Measurements from ENCODE around the gene GOLM1. TPM values are rescaled to one million over a fixed set of nuclear protein-coding genes. Genes with fewer than 3 reads are reported as not detected.
A peak's percentile ranks its signal among the peaks of the same experiment; 100 is the strongest.

Gene GOLM1
- total RNA-seq, 2 experiments from 2014 or later = 1.2 to 1.7 TPM

DNA sequence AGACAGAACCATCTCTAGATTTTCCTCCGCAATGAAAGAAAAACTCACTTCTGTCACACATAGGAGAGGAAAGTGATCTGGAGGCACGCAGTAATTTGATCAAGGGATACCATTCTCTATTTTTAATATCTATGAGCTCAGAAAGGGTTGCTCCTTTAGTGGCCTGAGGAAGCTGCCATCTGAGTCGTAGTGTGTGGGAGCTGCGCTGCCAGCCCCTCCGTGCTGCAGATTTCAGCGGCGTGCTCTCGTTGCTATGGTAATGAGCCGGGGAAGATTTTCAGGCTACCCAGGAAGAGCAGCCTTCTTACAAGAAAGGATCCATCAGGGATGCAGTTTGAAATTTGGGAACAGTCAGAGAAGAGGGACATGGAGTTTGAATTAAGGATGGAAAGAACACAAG lies 17.1 kb upstream of the GOLM1 start:
- no peaks in the 10 kb centered on the region for H3K9me3 Mint-ChIP-seq (ENCODE audit: insufficient read depth)
- H3K36me3 Mint-ChIP-seq (ENCODE audit: low read depth) = no peaks in the 10 kb centered on the region
- no peaks in the 10 kb centered on the region for H3K4me1 Mint-ChIP-seq (ENCODE audit: low read depth)
- H3K27me3 Mint-ChIP-seq (ENCODE audit: low read depth) = peaks cover 3% of the 10 kb centered on the region
- no peak overlapping the region for H3K27ac Mint-ChIP-seq
- CTCF ChIA-PET = no interaction called here
- ATAC-seq (no peak), DNase-seq (no peak)
- POLR2A ChIA-PET = no interaction called here
- no peak overlapping the region for H3K4me3 Mint-ChIP-seq

DNA sequence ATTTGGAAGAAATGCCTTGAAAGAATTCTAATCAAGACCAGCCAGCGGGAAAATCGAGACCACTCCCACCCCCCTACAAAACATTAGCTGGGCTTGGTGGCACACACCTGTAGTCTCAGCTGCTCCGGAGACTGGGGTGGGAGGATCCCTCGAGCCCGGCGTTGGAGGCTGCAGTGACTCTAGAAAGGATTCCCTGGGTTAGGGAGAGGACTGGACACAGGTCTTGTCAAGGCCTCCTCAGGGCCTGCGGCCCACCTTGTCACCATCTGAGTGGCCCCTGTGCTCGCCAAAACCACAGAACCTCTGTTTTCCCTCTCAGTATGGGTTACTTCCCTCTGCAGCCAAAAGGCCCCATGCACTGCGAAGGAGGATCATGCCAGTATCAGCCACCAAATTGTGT lies 16.5 kb upstream of the GOLM1 start:
- no peak overlapping the region for H3K27ac Mint-ChIP-seq
- POLR2A ChIA-PET = no interaction called here
- H3K4me1 Mint-ChIP-seq (ENCODE audit: low read depth) = no peaks in the 10 kb centered on the region
- H3K36me3 Mint-ChIP-seq (ENCODE audit: low read depth) = no peaks in the 10 kb centered on the region
- H3K27me3 Mint-ChIP-seq (ENCODE audit: low read depth) = peaks cover 3% of the 10 kb centered on the region
- no peak overlapping the region for H3K4me3 Mint-ChIP-seq
- CTCF ChIA-PET = no interaction called here
- ATAC-seq (no peak), DNase-seq (no peak)
- no peaks in the 10 kb centered on the region for H3K9me3 Mint-ChIP-seq (ENCODE audit: insufficient read depth)

DNA sequence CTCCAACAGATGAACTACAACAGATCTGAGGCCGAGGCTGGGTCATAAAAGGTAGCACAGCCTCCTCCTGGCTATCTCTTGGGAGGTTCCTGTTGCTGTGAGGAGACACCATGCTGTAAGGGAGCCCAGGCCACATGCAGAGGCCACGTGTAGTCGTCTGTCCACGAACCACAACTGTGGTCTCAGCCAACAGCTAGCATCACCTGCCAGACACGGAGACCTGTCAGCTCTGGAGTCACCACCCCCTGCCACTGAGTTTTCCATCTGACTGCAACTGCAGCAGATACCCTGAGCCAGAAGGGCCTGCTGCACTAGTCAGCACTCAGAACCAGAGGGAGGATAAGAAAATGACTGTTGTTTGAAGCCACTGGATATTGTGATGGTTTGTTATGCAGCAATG lies 12.7 kb upstream of the GOLM1 start:
- POLR2A ChIA-PET = no interaction called here
- CTCF ChIA-PET = no interaction called here
- no peak overlapping the region for H3K4me3 Mint-ChIP-seq
- no peak for ATAC-seq
- H3K9me3 Mint-ChIP-seq (ENCODE audit: insufficient read depth) = no peaks in the 10 kb centered on the region
- H3K4me1 Mint-ChIP-seq (ENCODE audit: low read depth) = peaks cover under 1% of the 10 kb centered on the region
- no peak for DNase-seq
- H3K36me3 Mint-ChIP-seq (ENCODE audit: low read depth) = no peaks in the 10 kb centered on the region
- no peak overlapping the region for H3K27ac Mint-ChIP-seq
- peaks cover 9% of the 10 kb centered on the region for H3K27me3 Mint-ChIP-seq (ENCODE audit: low read depth)

DNA sequence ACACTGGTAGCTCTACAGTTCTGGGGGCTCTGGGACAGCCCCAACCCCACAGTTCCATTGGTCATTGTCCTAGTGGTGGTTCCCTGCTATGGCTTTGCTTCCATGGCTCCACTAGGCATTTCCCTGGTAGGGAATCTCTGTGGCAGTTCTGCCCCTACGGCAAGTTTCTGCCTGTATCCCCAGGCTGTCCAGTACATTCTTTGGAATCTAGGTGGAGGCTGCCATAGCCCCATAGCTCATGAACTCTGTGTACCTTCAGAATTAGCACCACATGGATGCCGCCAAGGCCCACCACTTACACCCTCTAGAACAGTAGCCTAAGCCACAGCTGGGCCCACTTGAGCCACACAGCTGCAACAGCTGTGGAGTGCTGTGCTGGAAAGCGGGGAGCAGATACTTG lies 3.3 kb upstream of the GOLM1 start:
- ChIA-PET POLR2A (interaction anchor here (0.6 kb wide), 2 partner anchors 29 to 360 kb away, joined by 3 to 5 read pairs; no protein-coding TSS in a partner anchor), CTCF (no interaction called here)
- Mint-ChIP-seq H3K9me3 (ENCODE audit: insufficient read depth) (no peaks in the 10 kb centered on the region), H3K27me3 (ENCODE audit: low read depth) (peaks cover 49% of the 10 kb centered on the region), H3K27ac (no peak overlapping the region), H3K4me1 (ENCODE audit: low read depth) (peaks cover 23% of the 10 kb centered on the region), H3K36me3 (ENCODE audit: low read depth) (no peaks in the 10 kb centered on the region), H3K4me3 (no peak overlapping the region)
- ATAC-seq (no peak), DNase-seq (no peak)

DNA sequence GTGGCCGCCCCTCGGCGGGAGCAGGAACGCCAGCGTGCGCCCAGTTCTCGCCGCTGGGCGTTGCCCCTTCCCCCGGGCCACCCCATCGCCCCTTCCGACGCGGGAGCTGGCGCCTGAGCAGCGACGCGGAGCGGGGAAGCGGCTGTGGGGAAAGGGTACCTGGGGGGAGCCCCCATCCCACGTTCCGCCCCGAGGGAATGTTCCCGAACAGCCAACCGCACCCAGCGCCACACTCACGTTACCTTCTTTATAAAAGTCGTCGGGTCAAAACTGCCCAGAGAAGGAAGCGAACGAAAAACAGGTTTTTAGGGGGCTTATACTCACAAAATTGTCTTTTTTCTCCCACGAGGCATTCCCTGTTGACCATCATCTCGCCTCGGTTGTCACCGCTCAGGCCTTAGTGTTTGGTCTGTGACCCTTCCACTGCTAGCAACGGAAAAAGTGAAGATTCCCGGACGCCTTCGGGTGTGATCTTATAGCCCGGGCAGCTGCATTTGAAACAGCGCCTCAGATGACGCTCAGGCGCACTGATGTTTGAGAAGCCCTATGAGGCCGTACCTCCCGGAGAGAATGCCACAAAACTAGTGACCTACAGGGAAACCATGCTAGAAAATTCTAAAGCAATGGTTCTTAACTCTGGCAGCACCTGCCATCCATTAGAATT lies 475 bp upstream of the GOLM1 start:
- CTCF ChIA-PET = no interaction called here
- peaks cover 15% of the 10 kb centered on the region for H3K4me1 Mint-ChIP-seq (ENCODE audit: low read depth)

DNA sequence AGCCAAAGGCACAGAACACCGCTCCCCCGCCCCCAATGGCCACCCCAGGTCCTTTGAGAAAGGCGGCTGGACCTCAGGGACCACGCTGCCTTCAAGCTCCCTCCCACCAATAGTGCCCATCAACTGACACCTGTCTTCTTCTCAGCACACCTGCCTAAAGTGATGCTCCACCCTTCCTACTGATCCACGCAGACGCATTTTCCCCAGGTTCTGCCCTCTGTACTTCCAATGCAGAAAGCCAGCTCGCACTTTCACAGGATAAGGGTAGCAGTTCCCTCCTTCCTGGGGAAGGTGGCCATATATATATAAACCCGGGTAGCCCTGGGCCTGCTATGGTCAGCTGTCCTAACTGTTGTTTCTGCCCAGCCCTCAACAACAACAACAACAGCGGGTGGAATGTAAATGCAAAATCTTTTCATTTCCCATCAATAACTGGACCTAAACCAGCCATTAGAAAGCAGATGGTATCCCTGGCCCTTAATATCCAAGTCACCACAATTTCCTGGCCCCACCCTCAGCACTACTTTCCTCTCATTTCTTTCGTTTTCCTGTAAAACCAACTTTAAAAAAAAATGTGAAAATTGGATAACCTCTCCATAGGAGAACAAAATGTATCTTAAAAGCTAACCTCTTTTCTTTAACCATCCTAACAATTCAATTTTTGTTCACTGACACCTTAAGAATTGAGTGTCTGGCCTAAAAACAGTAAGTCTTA lies 1.7 kb downstream of the GOLM1 start:
- ChIA-PET CTCF (no interaction called here), POLR2A (no interaction called here)
- peaks cover 15% of the 10 kb centered on the region for H3K4me1 Mint-ChIP-seq (ENCODE audit: low read depth)
- ATAC-seq (no peak), DNase-seq (no peak)
- H3K4me3 Mint-ChIP-seq = no peak overlapping the region
- H3K27me3 Mint-ChIP-seq (ENCODE audit: low read depth) = peaks cover 34% of the 10 kb centered on the region
- no peaks in the 10 kb centered on the region for H3K36me3 Mint-ChIP-seq (ENCODE audit: low read depth)
- no peaks in the 10 kb centered on the region for H3K9me3 Mint-ChIP-seq (ENCODE audit: insufficient read depth)
- H3K27ac Mint-ChIP-seq = no peak overlapping the region

More for the DNA sequence above, 475 bp upstream of the GOLM1 start:
- no peaks in the 10 kb centered on the region for H3K36me3 Mint-ChIP-seq (ENCODE audit: low read depth)
- ATAC-seq = peak; percentile 20
- H3K9me3 Mint-ChIP-seq (ENCODE audit: insufficient read depth) = no peaks in the 10 kb centered on the region
- peak overlapping the region; percentile 84 for H3K4me3 Mint-ChIP-seq
- peaks cover 52% of the 10 kb centered on the region for H3K27me3 Mint-ChIP-seq (ENCODE audit: low read depth)
- POLR2A ChIA-PET = no interaction called here
- H3K27ac Mint-ChIP-seq = peak overlapping the region; percentile 57
- DNase-seq = peak; percentile 34

DNA sequence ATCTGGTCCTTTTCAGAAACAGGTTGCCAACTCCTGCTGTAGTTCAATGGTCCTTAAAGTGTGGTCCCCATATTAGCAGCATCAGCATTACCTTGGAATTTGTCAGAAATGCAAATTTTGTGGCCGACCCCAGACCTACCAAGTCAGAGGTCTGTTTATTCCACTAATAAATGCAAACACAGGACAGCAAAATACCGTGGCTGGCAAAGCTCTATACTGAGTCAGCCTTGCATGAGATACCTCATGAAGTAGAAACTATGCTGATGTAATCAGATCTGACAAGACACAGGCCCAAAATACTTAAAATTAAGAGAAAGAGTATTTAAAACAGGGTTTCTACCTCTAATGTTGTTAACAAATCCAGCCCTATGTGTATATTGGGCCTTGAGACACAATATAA lies 3.0 kb downstream of the GOLM1 start:
- Mint-ChIP-seq H3K27me3 (ENCODE audit: low read depth) (peaks cover 32% of the 10 kb centered on the region), H3K36me3 (ENCODE audit: low read depth) (no peaks in the 10 kb centered on the region), H3K4me1 (ENCODE audit: low read depth) (peaks cover 15% of the 10 kb centered on the region), H3K9me3 (ENCODE audit: insufficient read depth) (no peaks in the 10 kb centered on the region), H3K4me3 (no peak overlapping the region), H3K27ac (no peak overlapping the region)
- POLR2A ChIA-PET = no interaction called here
- CTCF ChIA-PET = no interaction called here
- DNase-seq = no peak
- no peak for ATAC-seq

DNA sequence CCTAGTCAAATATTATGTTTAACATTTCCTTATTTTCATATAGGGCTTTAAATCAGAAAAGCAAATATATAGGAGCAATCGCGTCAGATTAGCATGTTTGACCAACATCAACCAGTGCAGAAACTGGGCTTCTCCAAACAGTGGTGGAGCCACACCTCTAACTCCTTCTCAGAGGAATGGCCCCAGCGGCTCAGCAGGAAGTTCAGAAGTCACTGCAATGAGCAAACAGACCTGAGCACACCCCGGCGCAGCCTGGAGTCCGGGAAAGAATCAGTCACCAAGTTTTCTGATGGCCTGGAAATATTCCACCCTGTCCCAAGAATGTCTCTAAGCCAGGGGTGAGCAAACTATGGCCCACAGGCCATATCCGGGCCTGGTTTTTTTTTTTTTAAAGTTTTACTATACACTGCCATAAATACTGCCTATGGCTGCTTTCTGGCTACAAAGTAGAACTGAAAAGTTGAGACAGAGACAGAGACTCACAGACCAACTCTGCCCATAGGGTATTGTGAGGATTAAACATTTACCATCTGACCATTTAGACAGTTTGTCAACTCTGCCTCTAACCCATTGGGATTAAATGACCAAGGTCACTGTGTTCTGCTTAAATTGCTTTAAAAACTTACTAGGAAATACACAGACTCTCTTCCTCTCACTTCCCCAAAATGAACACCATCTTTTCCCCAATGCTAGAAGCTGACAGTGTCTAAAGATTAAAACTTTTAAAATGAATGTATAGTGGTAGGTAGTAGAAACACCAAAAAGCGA lies 5.4 kb downstream of the GOLM1 start:
- no peaks in the 10 kb centered on the region for H3K36me3 Mint-ChIP-seq (ENCODE audit: low read depth)
- ATAC-seq (no peak), DNase-seq (no peak)
- peaks cover 7% of the 10 kb centered on the region for H3K4me1 Mint-ChIP-seq (ENCODE audit: low read depth)
- no peaks in the 10 kb centered on the region for H3K9me3 Mint-ChIP-seq (ENCODE audit: insufficient read depth)
- CTCF ChIA-PET = no interaction called here
- H3K27me3 Mint-ChIP-seq (ENCODE audit: low read depth) = peaks cover 21% of the 10 kb centered on the region
- no peak overlapping the region for H3K27ac Mint-ChIP-seq
- POLR2A ChIA-PET = no interaction called here
- H3K4me3 Mint-ChIP-seq = no peak overlapping the region

DNA sequence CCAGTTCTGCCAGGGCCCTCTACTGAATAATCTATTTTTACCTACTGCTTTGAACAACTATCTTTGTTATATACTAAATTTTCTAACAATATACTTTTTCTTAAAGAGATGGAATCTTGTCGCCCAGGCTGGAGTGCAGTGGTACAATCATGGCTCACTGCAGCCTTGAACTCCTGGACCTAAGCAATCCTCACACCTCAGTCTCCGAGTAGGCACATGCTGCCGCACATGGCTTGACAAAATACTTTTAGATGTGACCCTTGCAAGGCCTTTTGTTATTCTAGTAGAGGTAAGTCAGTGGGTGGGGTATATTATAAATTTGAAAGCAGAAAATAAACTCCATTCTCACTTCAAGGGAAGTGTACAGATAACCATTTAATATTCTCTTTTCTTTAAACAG lies 7.9 kb downstream of the GOLM1 start:
- H3K4me3 Mint-ChIP-seq = no peak overlapping the region
- no peak overlapping the region for H3K27ac Mint-ChIP-seq
- CTCF ChIA-PET = no interaction called here
- H3K4me1 Mint-ChIP-seq (ENCODE audit: low read depth) = no peaks in the 10 kb centered on the region
- no peaks in the 10 kb centered on the region for H3K36me3 Mint-ChIP-seq (ENCODE audit: low read depth)
- H3K27me3 Mint-ChIP-seq (ENCODE audit: low read depth) = peaks cover 16% of the 10 kb centered on the region
- no peaks in the 10 kb centered on the region for H3K9me3 Mint-ChIP-seq (ENCODE audit: insufficient read depth)
- no peak for ATAC-seq
- no peak for DNase-seq
- POLR2A ChIA-PET = no interaction called here

DNA sequence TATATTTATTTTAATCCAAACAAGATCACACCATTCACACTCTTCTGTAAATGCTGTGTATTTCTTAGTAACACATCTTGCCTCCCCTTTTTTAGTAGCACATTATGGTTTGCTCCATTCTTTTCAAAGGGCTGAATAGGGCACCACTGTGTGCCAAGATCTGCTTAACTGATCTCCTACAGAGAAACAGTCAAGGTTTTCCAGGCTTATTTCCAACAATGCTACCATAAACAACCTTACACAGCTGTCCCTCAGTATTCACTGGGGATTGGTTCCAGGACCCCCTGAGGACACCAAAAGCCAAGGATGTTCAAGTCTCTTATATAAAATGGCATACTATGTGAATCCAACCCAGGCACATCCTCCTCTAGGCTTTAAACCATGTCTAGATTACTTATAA lies 16.5 kb downstream of the GOLM1 start:
- H3K27ac Mint-ChIP-seq = no peak overlapping the region
- CTCF ChIA-PET = no interaction called here
- no peak overlapping the region for H3K4me3 Mint-ChIP-seq

DNA sequence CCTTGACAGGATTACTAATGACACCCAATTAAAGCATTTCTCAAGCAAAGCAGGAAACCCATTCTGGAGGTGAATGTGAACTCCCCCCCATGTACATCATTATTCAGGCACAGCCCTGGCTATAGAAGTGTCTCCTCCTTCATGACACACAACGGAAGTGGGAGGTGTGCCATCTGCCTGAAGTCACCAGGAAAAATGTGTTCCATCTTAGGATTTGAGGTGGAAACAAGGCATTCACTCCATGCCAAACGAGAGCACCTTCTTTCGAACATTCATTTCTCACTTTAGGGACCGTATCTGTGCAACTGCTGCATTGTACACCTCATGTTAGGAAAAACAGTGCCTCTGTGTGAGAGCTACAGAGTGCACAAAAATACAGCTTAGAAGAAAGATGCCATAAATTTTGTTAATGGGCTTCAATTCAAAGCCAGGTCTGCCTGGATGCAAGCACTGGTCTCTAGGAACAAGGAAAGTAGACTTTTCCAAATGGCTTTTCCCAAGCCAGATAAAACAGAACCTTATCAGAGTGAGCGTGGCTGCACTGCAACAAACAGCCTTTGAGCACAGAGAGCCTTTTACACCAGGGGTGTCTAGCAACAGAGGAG lies 19.4 kb downstream of the GOLM1 start:
- Mint-ChIP-seq H3K36me3 (ENCODE audit: low read depth) (no peaks in the 10 kb centered on the region), H3K4me1 (ENCODE audit: low read depth) (peaks cover under 1% of the 10 kb centered on the region), H3K27me3 (ENCODE audit: low read depth) (peaks cover 2% of the 10 kb centered on the region), H3K4me3 (no peak overlapping the region), H3K9me3 (ENCODE audit: insufficient read depth) (no peaks in the 10 kb centered on the region), H3K27ac (no peak overlapping the region)
- ATAC-seq = no peak
- ChIA-PET CTCF (no interaction called here), POLR2A (no interaction called here)
- DNase-seq = no peak

More for the DNA sequence above, 16.5 kb downstream of the GOLM1 start:
- DNase-seq (no peak), ATAC-seq (no peak)
- peaks cover 9% of the 10 kb centered on the region for H3K27me3 Mint-ChIP-seq (ENCODE audit: low read depth)
- no peaks in the 10 kb centered on the region for H3K9me3 Mint-ChIP-seq (ENCODE audit: insufficient read depth)
- no peaks in the 10 kb centered on the region for H3K36me3 Mint-ChIP-seq (ENCODE audit: low read depth)
- POLR2A ChIA-PET = no interaction called here
- no peaks in the 10 kb centered on the region for H3K4me1 Mint-ChIP-seq (ENCODE audit: low read depth)

DNA sequence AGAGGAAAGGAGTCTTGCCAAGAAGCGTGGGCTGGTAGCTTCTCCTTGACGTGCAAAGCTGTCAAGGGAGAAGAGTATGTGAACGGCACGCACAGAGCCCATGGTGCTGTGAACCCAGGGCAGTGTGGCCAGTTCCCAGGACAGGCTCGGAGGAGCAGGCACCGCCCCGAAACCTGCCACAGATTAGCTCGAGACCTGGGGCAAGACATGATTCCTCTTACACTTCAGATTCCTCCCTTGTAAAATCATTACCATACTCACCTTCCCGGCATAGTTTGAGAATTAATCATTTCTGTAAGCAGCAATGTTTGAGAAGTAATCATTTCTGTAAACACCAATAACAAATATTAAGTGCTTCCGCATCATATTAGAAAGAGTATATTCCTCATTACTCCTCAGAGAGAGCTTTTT lies 19.9 kb downstream of the GOLM1 start:
- H3K4me3 Mint-ChIP-seq = no peak overlapping the region
- DNase-seq = no peak
- no peaks in the 10 kb centered on the region for H3K9me3 Mint-ChIP-seq (ENCODE audit: insufficient read depth)
- POLR2A ChIA-PET = no interaction called here
- H3K27ac Mint-ChIP-seq = no peak overlapping the region
- H3K4me1 Mint-ChIP-seq (ENCODE audit: low read depth) = peaks cover 4% of the 10 kb centered on the region
- ATAC-seq = no peak
- CTCF ChIA-PET = no interaction called here
- no peaks in the 10 kb centered on the region for H3K36me3 Mint-ChIP-seq (ENCODE audit: low read depth)
- peaks cover 2% of the 10 kb centered on the region for H3K27me3 Mint-ChIP-seq (ENCODE audit: low read depth)
